Cardiac atrium fibroblast (primary cell): ENCODE measurements around the gene TOGARAM1. TPM values are rescaled to one million over a fixed set of nuclear protein-coding genes. Genes with fewer than 3 reads are reported as not detected.

Experiments
- total RNA-seq: library from RNA; depleted of rRNA; stranded (reverse); fragments of >200 nt; gene quantifications from 2 replicates; pipeline ENCODE4 v1.2.3, GENCODE V29; 2015

The TOGARAM1 gene
- total RNA-seq = 7.8 and 17.5 TPM in 2 replicates

GRCh38 chr14:44961554-44962333, at the start of gene TOGARAM1, which contains the start of gene KLHL28:
TOGARAM1 (plus strand) TSS chr14:44962190; CDS start chr14:44962422, 232 bp downstream.
KLHL28 (minus strand) TSS chr14:44961947; CDS start chr14:44945928, 16,019 bp downstream.

DNA sequence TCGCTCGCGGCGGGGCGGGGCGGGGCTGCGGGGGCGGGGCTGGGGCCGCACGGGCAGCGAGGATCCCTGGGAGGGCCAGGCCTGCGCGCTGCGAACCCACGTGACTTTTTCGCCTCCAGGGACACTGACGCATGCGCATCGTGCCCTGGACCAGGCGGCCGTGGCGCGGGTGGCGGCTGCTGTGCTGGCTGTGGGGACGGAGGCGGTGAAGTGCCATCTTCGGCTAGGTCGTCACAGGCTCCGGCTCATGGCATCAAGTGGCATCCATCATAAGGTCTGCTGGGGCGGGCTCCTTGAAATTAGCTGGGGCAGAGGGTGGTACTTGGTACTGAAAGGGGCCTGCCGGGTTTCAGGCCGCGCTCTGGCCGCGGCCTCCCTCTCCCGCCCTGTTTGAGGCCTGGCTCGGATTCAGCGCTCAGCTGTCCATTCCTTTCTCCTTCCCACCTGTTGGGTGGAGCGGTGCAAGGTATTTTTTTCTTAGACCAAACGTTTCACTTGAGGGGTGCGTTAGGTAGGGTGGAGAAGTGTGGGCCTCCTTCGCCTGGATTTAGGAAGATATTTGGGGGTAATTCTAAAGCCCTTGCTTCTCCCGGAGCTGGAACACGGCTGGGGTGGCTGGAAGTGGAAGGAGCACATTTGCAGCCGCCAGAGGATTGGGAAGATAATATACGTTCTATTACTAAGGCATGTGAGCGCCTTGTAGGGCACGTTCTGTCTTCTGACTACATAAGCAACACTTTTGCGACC, 122.2 kb downstream of the TOGARAM1 start, which contains the start of gene PRPF39:
TSS of gene PRPF39 (plus strand) at position 141 of the 747 bp plus-strand sequence. CDS start 11,124 bp downstream, outside the sequence.

Other genes with a start within 250 kb of the TOGARAM1 start
- 6.8 and 12.8 TPM in 2 replicates for gene KLHL28, start 243 bp upstream of the TOGARAM1 start, total RNA-seq
- 16.7 and 26.0 TPM in 2 replicates for gene PRPF39, start 121.9 kb downstream of the TOGARAM1 start, total RNA-seq
- gene FKBP3, start 172.3 kb downstream of the TOGARAM1 start, total RNA-seq = 24.2 and 29.3 TPM in 2 replicates
- gene FANCM, start 173.7 kb downstream of the TOGARAM1 start, total RNA-seq = 2.9 and 5.2 TPM in 2 replicates